HG02938 (cell line): ENCODE measurements around the gene CSNK1D.

Experiments
- ATAC-seq: cut with Tn5 transposase; IDR thresholded peaks from one replicate; pipeline ENCODE4 v1.9.1; 2021; ENCODE audit warnings: mild to moderate bottlenecking, moderate library complexity; ENCODE audit not compliant: unreplicated experiment

The CSNK1D gene

DNA sequence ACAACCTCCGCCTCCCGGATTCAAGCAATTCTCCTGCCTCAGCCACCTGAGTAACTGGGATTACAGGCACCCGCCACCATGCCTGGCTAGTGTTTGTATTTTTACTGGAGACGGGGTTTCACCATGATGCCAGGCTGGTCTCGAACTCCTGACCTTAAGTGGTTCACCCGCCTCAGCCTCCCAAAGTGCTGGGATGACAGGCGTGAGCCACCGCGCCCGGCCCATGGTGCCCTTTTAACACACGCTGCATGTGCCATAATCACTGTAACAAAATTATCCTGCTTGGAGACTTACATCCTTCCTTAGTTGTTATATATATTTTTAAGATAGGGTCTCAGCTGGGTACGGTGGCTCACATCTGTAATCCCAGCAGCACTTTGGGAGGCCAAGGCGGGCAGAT, 38.5 kb upstream of the CSNK1D start:
- ATAC-seq, result no peak

DNA sequence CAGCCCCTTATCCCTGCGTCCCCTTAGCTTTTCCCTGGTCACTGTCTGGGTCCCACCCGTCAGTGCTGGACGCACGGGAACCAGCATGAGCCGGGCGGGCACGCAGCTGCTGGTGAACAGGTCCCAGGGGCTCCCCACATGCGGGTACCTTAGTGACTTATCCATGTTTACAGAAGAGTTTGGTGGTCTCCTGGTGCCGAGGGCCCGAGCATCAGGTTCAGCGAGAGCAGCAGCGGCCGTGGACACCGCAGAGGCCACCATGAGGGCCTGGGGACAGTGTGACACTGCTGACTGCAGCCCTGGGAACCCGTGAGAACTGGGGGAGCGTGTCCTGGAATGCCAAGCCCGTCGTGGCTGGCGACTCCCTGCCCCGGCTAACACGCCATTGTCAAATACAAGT, 37.4 kb upstream of the CSNK1D start:
- ATAC-seq, result no peak

DNA sequence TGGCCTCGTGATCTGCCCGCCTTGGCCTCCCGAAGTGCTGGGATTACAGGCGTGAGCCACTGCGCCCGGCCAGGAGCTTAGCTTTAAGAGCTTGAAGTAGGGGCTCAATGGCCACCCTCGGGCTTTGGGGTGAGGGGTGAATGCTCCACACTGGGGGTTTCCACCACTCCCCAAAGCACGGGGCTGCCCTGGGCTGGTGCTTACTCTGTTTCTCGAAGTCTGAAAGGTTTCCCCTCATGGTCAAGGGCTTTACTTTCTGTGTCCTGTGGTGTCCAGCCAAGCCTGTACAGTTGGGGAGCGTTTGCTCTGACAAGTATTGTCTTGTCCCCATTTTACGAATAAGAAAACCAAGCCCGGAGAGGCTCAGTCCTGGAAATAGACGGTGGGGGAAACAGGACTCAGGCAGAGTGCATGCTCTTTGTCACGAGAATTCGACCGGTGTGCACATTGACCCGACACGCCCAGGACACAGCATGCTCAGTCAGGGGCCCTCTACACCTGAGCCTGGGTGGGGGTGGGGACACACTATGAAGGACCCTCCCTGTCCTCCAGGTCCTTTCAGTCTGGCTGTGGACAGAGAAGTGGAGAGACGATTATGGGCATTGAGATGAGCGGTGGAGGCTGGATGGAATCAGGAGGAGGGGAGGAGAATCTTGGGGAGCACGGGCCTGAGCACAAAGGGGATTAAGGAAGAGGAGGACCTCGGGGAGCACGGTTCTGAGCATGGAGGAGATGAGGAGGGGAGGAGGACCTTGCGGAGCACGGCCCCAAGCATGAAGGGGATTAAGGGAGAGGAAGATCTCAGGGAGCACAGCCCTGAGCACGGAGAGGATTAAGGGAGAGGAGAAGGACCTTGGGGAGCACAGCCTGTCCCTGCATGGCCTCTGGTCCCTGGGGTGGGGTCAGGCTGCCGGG, 36.4 kb upstream of the CSNK1D start:
- no peak for ATAC-seq

DNA sequence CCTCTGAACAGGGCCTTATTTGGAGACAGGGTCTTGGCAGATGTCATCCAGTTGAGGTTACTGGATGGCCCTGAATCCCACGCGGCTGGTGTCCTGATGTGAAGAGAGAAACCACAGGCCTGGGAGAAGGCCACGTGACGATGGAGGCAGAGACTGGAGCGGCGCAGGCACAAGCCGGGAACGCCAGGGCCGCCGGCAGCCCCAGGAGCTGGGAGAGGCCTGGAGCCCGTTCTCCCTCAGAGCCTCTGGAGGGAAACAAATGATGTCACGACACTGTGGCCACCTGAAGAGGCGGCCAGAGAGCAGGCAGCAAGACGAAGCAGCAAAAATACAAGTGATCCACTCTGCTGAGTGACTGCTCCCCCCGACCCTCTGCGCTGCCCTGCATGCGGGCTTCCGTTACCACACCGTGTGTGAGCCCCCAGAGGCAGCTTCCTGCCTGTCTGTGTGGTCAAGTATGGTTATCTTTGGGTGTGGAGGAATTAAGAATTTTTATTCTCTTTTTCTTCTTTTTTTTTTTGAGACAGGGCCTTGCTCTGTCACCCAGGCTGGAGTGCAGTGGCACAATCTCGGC, 32.3 kb upstream of the CSNK1D start:
- ATAC-seq, result no peak

DNA sequence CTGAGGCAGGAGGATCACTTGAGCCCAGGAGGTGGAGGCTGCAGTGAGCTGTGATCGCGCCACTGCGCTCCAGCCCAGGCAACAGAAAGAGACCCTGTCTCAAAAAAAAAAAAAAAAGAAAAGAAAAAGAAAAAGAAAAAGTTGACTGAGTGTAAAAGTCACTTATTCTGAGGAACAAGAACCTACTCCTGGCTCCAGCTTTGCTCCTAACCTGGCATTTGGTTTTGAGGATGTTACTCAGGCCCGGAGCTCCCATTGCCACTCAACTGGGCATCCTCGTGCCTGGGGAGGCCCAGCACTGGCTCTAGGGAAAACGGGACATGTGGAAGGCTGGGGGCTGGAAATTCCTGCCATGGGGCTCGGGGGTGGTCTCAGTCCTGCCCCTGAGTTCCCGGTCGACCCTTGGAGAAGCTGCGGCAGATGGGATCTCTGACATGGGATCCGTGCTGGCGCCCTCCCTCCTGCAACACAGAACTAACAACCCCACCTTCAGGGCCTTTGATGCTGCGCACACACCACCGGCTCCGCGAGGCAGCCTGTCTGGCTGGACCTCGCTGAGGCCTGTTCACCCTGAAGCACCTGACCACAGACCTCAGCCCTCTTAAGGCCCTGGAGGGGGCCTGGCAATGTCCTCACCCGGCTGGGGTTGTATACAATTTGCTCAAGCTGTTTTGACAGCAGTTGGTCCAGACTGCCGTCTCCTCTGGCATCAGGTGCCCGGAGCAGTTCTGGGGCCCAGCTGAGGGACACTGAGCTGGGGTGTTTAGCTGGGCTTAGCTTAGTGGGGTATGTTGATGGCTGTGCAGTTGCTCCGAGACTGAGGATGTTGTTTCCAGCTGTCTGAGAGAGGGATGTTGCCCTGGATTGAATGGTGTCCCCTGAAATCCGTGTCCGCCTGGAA, 31.6 kb upstream of the CSNK1D start:
- no peak for ATAC-seq

DNA sequence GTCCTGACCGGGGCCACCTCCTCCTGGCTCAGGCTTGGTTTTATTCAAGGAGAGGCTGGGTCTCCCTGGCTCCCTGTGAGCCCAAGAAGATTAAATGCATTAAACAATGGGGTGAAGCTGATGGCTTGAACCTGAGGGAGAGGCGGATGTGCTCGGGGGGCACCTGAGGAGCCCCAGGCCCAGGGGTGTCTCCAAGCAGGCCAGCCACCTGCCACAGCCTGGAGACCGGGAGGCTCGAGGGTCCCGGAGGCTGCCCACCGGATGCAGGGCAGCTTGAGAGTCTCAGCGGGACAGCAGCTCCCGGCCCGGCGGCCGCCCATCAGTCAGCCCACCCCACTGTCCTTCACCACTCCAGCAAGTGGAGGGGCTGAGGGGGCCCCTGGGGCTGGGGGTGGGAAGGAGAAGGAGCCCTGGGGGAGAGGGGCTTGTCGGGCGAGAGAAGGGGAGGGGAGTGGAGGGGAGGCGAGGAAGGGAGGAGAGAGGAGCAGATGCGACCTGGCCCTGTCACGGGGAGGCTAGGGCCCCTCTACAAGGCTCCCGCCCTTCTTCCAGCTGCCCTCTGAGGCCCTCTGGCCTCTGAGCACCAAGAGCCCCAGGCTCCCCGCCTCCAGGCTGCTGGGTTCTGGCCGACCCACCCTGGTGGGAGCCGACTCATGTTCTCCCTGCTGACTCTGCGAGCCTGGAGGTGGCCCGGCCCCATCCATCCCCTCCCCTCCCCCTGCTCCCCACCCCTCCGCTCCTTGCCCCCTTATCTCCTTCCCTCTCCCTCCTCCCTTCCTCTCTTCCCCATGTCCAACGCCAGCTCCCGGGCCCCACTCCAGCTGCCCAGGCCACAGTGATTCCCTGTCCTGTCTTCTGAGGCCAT, 30.7 kb upstream of the CSNK1D start:
- ATAC-seq, result no peak

DNA sequence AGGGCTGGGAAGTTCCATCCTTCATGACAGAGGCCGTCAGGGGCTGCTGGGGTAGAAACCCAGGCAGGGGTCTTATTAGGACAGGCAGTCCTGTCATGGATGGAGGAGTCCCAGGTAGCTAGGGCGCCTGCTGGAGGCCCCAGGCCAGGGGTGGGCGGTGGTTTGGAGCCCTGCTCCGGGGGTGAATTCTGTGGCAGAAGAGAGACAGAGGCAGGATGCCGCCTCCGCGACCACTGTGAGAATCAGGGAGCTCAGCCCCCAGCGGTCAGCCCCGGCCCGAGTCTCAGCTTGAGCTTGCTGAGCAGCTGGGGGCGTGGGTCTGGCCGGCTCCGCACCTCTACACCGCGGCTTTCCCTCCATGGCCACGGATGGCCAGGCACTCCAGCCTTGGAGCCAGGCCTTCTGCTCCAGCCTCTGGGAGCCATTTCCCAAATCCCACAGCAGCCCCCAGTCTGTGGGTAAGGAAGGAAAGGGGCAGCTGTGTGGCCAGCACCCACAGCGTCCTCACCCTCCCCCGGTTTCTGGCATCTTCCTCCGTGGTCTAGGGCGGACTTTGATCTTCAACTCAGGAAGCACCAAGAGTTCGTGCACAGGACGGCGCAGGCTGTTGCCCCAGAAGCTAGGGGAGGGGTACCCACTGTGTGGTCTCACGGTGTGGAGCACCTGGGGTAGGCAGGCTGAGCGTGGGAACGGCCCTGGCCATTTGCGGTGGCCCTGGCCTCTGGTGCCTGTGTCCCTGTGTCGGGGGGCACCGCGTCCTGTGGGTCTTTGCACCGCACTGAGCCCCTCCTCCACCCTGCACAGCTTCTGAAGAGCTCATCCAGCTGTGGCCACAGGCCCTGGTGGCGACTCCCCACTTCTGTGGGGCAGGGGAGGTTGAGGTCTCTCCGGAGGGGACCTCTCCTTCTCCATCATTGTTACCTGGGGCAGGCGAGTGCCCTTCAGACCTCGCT, 29.8 kb upstream of the CSNK1D start:
- no peak for ATAC-seq

DNA sequence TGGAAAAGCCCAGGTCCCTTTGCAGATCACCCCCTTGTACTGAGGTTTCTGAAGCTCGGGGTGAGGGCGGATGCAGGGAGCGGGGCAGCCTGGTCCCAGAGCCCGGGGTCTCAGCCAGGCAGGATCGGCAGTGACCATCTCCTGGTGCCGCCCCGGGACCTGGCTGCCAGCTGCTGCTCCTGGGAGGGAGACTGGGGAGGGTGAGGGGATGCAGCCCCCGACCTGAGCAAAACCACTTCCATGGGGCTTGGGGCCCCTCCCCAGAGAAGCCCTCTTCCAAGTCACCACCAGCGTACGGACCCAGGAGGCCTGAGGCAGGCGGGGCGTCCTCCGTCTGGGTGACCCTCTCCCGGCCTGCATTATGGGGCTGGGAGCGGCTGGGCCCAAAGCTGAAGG, 29.1 kb upstream of the CSNK1D start:
- ATAC-seq, result no peak

DNA sequence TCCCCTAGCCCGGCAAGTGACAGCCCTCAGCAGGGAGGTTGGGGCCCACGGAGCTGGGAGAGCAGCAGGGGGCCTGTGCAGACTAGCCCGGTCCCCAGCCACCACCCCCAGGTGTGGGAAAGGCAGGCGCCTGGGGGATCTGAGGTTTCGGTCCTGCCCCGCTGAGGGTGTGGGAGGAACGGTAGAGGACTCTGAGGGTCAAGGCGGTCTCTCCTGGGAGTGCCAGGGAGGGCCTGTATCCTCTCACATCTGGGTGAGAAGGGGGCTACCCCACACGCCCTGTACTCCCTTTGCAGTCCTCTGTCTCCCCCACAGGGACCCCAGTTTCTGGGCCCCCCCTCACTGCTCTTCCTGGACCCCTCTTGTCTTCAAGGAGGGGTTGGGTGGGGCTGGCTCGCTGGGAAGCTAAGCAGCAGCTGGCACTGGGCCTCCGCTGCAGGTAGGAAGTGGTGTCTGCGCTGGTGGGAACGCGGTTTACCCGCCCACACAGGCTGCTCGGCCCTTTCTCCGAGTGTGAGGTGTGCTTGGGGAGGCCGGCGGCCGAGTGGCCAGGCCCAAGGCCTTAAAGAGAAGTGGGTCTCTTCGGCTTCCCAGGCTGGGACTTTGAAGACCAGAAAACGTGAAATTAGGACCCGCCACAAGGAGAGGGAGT, 28.5 kb upstream of the CSNK1D start:
- ATAC-seq, result no peak

DNA sequence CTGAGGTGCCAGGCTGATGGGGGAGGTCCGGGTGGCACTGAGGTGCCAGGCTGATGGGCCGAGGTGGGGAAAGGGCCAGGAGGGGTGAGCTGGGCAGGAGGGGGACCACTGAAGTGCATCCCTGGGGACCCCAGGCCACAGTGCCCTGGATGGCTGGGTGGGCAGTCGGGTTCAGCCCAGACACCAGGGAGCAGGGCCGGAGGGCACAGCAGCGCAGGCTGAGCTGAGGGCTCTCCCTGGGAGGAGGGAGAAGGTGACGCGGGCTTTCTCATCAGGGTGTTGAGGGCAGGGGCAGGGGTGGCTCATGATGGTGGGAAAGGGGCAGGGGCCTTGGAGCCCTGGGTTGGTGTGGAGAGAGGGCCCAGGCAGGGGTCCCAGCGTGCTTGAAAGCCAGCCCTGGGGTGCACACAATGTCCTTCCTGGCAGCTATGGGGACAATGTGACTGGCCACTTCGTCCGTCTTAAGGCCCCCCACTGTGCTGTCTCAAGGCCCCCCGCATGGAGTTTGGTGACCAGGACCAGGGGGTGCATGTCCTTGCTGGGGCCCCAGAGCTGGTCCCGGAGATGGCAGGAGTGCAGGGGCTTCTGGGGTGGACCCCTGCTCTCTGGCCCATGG, 27.9 kb upstream of the CSNK1D start:
- no peak for ATAC-seq

DNA sequence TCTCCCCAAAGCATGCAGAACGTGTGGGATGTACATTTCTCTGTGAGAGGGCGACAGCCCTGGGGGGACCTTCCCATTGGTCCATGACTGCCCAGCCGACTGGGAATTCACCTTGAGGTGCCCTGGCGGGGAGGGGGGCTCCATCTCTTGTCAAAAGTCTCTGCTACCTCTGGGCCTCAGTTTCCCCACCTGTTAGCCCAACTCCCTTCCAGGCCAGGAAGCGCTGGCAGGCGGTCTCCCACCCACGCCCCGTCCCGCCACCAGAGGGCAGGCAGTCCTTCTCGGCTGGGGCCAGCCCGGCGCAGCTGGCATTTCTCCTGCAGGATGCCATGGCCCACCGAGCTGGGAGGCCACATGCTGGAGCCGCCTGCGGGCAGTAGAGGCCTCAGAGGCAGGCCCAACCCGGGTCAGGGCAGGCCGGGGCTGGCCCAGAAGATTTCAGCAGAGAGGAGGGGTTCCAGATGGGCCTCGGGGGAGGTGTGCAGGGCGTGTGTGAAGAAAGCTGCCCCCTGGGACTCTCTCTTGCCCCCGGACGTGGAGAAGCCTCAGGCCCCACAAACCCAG, 27.3 kb upstream of the CSNK1D start:
- ATAC-seq, result no peak

DNA sequence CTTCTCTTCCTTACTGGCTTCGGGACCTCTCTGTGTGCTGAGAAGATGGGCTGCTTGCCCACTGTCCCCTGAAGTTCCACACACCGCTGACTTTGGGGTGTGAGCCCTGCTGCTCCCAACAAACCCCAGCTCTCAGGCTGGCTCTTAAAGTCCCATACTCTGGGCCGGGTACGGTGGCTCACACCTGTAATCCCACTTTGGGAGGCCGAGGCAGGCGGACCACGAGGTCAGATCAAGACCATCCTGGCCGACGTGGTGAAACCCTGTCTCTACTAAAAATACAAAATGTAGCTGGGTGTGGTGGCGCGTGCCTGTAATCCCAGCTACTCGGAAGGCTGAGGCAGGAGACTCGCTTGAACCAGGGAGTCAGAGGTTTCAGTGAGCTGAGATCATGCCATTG, 26.7 kb upstream of the CSNK1D start:
- ATAC-seq, result no peak

DNA sequence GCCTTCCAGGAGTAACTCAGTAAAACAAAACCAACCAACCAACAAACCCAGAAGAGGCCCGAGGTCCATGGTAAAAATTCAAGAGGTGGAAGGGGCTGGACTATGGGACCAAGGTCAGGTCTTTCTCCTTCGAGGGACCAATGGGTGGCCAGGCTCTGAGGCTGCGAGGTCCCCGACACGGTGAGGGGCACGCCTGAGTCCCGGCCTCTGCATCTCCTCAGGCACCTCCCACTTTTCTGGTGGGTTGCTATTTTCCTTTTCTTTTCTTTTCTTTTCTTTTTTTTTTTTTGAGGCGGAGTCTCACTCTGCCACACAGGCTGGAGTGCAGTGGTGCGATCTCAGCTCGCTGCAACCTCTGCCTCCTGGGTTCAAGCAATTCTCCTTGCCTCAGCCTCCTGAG, 26.0 kb upstream of the CSNK1D start:
- no peak for ATAC-seq

DNA sequence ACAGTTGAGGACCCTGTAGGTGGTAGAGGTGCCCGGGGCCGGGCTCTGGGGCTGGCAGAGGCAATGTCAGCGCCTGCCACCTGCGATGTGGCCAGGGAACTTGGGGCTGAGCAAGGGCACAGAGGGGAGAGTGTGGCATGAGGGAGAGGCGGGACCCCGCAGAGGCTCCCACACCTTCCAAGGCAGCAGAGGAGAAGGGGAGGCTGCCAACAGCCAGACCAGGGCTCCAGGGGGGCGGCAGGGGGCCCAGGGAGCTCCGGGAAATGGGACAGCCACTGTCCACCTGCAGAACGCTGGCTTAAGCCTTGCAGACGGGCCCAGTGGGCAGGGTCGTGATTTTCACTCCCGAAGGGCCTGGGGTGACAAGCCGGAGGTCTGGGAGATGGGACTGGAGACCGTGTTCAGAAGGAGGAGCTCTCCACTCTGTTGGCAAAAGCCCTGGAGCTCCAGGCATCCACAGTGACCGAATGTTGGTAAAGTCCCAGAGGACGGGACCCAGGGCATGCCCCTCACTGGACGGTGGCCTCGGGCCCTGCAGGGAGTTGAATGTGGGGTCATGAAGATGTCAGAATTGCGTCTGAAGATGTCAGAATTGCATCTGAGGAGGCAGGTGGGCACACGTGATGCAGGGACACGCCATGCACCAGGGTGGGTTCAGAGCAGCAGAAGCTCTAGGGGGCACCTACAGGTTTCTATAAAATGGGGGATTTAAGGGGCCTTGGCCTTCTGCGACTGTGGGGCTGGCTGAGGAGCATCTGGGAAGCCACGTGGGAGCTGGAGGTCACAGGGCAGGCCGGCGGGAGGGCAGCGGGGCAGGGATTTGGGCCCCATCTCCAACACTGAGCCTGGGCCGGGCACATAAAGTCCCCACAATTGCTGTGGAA, 25.3 kb upstream of the CSNK1D start:
- no peak for ATAC-seq

DNA sequence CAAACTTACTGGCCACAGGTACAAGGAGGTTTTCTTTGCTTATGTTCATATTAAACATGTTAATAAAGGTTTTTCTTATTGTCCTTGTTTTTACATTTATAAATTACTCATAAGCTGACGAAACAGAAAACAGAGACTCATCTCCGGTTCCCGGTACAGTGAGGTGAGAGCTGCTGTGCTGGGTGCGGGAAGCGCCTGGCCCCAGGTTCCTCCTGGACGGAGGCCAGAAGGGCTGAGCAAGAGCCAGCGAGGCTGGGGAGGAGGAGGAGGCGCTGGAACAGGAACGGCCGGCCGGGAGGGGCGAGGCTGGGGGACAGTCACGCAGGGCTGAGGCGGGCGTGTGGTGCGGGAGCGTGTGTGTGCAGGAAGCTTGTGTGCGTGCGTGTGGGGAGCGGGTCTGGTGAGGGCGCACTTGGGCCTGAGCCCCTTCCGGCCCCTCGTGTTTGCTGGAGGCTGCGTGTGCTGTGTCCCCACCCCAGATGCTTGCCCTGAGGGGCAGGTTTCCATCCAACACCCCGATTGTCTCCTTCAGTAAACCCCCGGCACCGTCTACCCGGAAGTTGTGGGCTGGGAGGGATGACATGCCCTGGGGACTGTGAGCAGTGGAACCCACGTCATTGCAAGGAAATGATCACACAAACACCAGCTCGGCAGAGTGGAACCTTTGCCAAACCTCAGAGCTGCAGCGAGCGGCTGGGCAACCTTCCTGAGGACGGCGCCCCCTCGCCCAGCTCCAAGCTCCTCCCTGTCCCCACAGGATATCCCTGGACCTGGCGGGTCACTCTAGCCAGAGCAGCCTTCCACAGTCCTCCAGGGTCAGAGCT, 24.4 kb upstream of the CSNK1D start:
- peak; percentile 53 for ATAC-seq

DNA sequence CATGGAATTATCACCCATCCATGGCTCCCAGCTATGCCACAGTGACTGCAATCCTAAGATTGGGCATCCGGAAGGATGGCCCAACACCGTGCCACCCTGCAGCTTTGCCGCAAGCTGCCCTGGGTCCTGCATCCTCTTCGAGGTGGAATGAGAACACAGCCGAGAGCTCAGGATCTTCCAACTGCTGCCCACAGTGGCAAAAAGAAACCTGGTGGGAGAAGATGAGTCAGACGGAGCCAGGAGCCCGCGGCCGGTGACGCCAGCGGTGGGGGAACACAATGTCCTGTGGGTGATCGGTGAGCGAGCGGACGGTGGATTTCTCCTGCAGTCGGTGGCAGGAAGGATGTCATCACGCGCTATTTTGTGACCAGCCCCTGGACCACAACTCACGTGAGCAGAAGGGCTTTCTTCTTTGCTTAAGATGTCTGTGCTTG, 23.8 kb upstream of the CSNK1D start:
- ATAC-seq, result peak; percentile 21
